ENCODE results near the gene DHDDS.
"Not testable (repeated sequence)": the region's sequence is repeated elsewhere in the genome, so short reads cannot be mapped to it uniquely, and the experiment has no call there.

The DHDDS gene

DNA sequence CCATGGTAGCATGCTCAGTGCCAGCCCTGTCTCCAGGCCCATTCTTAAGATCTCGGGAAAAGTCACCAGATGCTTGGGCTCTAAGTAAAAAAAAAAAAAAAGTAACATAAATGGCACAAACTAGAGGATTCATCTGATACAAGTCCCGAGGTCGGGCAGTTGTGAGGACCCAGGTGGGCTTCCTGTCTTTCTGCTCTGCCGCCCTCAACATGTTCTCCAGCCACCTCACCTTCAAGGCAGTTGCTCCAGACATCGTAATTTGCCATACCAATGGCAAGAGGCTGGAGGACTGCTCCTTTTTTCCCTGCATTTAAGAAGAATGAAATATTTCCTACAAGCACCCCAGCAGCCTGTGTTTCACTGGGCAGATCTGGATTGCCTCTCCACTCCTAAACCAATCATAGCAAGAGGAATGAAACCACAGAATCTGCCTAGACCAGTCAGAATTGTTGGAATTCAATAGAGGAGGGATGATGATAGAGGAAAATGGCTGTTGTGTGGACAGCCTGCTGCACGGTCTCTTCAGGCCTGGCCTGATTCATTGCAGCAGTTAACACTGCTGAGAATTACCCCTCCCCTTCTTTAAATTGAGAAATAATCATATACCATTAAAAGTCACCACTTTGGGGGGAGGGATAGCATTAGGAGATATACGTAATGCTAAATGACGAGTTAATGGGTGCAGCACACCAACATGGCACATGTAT, 45.5 kb downstream of the DHDDS start:
- no peak for DNase-seq

DNA sequence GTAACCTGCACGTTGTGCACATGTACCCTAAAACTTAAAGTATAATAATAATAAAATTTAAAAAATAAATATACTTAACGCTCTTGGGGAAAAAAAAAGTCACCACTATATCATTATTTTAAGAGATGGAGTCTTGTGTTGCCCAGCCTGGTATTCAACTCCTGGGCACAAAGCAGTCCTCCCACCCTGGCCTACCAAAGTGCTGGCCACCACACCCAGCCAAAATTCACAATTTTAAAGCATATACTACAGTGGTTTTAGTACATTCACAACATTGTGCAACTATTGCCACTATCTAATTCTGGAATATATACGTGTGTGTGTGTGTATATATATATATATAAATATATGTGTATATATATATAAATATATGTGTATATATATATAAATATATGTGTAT, 46.0 kb downstream of the DHDDS start:
- DNase-seq, result no peak

DNA sequence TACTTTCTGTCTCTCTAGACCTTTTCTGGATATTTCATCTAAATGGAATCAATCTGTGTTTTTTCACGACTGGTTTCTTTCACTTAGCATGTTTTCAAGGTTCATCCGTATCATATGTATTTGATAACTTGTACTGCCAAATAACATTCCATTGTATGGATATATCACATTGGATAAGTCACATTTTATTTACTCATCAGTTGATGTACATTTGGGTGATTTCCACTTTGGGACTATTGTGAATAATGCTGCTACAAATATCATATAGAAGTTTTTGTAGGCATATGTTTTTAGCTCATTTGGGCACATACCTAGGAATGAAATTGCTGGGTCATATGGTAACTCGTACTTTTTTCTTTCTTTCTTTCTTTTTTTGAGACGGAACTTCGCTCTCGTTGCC, 46.9 kb downstream of the DHDDS start:
- DNase-seq, result no peak

DNA sequence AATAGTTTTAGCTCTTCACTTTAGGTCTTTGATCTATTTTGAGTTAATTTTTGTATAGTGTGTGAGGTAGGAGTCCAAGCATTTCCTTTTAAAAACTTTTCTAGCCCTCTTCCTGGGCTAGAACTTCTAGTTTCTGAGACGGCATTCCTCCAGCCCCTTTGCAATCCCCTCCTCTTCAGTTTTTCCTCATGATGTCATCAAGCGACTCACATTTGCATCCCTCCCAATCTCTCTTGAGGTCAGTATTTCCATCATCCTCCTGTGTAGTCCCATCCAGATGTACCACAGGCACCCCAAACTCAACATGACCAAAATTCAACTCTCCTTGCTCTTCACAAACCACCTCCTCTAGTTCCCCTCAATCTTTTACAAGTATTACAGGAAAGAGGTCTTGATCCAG, 50.8 kb downstream of the DHDDS start:
- DNase-seq, result no peak

DNA sequence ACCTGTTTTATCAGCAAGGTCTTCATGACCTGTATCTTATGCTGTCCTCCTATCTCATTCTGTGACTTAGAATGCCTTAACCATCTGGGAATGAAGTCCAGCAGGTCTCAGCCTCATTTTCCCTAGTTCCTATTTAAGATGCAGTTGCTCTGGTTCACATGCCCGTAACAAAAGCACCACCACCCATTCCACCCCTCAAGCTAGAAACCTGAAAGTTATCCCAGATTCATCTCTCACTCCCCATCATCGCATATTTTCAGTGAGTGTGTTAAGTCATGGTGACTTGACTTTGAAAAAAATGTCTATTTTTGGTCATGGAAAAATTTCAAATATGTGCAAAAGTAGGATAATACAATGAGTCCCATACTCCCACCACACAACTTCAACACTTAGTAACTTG, 51.9 kb downstream of the DHDDS start:
- no peak for DNase-seq

DNA sequence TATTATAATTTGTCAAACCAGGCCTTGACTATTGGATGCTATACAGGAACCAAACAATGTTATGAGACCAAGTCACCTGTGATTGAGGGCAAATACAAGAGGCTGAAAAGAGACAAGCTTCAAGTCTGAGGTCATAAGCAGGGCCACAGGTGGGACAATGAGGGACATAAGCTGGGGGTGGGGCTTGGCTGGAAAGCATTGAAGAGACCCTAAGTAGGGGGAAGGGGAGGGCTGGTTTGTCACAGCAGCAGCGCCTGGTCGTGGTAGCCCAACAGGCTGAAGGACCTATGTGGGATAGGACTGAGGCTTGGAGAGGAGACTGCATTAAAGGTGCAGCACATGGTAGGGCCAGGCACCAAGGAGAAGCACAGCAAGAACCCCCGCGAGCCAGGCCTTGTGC, 58.0 kb downstream of the DHDDS start:
- no peak for DNase-seq

DNA sequence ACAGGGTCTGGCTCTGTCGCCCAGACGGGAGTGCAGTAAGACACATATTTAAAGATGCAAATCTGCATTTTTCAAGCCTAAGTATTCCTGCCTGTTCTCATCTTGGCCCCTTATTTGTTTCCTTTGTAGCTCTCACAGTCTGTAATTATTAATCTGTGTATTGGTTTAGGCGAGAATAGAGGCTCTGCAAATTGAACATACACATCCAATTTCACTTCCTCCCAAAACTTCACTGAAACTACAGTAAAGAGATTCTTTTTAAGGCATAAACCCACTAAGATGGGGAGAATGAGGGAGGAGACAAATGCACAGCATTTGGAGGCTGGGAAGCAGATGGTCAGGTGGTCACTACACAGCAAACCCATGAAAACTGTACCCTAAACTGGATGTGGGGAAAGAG, 61.1 kb downstream of the DHDDS start:
- DNase-seq, result no peak

DNA sequence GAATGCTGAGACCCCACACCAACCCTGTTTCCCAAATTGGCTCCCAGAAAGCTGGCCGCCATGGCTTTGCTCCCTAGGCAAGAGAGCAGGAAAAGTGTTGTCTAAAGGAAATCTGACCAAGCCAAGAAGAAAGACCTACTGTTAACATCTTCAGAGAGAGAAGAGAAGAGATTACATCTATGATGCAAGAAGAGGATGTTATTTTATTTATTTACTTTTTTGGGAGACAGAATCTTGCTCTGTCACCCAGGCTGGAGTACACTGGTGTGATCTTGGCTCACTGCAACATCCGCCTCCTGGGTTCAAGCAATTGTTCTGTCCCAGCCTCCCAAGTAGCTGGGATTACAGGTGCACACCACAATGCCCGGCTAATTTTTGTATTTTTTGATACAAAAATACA, 61.8 kb downstream of the DHDDS start:
- DNase-seq, result no peak

DNA sequence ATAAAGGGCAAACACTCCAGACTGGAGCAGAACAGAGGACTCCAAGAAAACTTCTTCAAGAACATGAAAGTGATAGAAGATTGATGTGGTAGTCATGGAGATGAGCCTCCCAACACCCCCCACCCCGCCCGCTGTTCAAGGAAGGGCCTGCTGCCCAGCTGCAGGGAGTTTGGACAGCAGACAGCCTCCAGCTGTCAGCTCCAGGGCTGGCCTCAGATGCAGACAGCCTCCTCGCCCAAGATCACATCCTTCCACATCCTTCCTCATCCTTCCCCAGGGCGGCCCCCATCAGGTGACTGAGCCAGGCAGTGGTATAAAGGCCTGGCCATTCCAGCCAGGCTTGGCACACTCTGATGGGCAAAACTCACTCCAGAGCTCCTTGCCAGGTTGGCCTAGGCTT, 64.7 kb downstream of the DHDDS start:
- DNase-seq, result no peak

DNA sequence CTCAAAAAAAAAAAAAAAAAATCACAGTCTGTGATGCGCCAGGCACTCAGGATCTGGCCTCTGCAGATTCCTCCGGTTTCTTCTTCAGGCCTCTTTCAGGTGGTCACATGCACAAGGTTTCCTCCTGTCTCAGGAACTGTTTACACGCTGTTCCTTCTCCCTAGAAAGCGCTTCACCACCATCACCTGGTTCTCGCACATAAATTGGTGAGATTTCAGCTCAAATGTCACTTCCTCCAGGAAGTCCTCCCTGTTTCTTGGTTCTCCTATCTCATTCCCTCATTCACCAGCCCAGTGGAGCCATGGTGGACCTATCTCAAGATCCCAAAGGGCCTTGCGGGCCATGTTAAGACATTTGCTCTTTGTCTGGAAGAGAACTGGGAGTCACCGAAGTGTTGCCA, 66.8 kb downstream of the DHDDS start:
- no peak for DNase-seq

DNA sequence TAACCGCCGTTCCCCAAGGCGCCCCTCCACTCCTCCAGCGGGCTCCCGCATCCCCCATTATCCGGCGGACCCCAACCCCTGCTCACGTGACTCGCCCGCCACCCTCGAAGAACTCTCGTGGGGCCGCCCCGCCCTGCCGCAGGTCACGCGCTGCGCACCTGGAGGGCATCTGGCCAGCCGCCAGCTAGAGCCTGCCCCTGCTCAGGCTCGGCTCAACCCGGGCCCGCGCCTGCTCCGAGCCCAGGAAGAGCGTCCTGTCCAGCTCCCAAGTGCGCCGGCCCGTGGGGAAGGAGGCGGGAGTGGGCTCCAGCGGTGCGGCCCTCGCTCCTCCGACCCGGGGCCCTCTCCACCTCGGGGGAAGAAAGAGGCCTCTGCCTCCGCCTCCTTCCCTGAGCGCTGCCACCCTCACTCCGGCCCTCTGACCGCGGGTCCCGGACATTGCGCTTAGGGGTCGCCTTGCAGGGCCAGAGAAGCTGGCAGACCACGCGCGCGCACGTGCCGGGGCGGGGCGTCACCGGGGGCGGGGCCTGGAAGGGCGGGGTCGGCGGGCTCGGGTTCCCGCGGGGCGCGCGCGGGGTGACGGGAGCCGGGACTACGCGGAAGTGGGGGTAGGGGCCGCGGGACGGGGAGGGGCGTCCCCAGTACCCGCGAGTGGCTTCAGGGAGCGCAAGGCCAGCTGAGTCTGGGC, 68.5 kb downstream of the DHDDS start:
- peak; percentile 90 to 97 (median 94) for DNase-seq

DNA sequence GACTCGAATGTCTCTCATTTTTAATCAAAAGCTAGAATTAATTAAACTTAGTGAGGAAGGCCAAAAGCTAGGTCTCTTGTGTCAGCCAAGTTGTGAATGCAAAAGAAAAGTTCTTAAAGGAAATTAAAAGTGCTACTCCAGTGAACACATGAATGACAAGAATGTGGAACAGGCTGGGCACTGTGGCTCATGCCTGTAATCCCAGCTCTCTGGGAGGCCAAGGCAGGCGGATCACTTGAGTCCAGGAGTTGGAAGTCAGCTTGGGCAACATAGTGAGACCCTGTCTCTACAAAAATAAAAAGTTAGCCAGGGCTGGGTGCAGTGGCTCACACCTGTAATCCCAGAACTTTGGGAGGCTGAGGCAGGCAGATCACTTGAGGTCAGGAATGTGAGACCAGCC, 78.6 kb downstream of the DHDDS start:
- DNase-seq, result not testable (repeated sequence)

DNA sequence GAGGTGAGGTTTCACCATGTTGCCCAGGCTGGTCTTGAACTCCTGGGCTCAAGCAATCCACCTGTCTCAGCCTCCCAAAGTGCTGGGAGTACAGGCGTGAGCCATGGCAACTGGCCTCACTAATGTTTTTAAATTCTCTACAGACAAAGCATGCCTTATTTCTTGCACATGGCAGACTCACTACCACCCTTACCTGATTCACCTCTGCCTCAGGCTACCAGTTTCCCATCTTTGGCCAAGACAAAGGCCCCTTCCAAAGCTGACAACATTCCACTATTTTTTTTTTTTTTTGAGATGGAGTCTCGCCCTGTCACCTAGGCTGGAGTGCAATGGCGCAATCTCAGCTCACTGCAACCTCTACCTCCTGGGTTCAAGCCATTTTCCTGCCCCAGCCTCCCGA, 83.7 kb downstream of the DHDDS start:
- not testable (repeated sequence) for DNase-seq

DNA sequence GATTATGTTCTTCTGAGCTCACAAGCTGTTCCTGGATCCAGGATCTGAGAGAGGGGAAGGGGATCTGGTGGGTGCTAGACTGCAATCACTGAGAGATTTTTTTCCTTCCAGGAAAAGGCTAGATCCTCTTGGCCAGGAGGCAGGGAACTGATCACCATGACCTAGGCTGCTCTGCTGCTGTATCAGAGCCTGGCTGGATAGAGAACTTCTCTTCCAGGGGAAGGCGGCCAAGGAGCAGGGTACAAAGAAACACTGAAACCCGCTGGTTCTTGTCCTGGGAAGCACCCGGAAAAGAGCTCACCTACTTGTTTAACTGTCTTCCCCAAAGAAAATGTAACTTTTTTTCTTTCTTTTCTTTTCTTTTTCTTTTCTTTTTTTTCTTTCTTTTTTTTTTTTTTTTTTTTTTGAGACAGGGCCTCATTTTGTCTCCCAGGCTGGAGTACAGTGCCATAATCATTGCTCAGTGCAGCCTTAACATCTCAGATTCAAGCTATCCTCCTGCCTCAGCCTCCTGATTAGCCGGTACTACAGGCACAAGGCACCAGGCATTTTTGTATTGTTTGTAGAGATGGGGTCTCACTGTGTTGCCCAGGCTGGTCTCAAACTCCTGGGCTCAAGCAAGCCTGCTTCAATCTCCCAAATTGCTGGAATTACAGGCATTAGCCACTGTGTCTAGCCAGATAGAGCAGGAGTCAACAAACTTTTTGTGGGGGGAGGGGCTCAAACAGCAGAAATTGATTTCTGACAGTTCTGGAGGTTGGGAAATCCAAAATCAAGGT, 85.1 kb downstream of the DHDDS start:
- DNase-seq, result no peak

DNA sequence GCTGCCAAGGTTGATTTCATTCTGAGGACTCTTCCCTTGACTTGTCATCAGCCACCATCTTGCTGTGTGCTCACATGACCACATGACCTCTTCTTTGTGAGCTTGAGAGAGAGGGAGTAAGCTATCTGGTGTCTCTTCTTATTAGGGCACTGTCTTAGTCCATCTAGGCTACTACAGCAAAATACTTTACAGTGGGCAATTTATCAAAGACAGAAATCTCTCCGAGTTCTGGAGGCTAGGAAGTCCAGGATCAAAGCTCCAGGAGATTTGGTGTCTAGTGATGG, 85.6 kb downstream of the DHDDS start:
- DNase-seq, result no peak

DNA sequence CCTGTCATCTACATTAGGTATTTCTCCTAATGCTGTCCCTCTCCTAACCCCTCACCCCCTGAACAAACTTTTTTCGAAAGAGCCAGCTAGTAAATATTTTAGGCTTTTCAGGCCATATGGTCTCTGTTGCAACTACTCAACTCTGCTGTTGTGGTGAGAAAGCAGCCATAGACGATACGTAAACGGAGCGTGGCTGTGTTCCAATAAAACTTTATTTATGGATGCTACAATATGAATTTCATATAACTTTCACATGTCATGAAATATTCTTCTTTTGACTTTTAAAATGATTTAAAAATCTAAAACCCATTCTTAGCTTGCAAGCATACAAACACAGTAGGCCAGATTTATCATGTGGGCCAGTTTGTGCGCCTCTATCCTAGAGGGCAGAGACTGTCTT, 86.2 kb downstream of the DHDDS start:
- no peak for DNase-seq

DNA sequence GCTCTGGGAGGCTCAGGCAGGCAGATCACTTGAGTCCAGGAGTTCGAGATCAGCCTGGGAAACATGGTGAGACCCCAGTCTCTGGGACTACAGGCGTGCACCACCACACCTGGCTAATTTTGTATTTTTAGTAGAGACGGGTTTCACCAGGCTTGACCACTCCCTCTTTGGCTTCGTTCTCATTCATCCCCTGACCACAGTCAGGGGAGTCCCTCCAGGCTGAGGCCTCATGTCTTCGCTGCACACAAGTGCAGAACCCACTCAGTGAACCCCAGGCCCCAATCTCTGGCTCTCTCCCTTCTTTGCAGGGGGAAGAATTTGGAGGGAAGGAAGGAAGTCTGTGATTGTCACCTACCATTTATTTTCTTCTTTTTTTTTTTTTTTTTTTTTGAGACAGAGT, 88.2 kb downstream of the DHDDS start:
- no peak for DNase-seq

All from suppressor macrophage (primary cell).